Loucy (cell line): Measurements from ENCODE around the gene LY6G5B.
A peak's percentile ranks its signal among the peaks of the same experiment; 100 is the strongest.

Experiments used
- H2AFZ ChIP-seq: fragments of 200-600 bp; sonication (generic); 2 replicates; pipeline ENCODE4 v1.6.0; 2016; ENCODE audit warnings: antibody characterized with exemption, mild to moderate bottlenecking, low read length, moderate library complexity
- H3F3A ChIP-seq: fragments of 200-600 bp; 2 replicates; pipeline ENCODE4 v1.6.0; 2016; ENCODE audit warnings: antibody characterized with exemption, low read depth, mild to moderate bottlenecking
- H3K27me3 ChIP-seq: fragments of 200-600 bp; sonication (generic); 2 replicates; pipeline ENCODE4 v1.6.1; 2014; ENCODE audit warnings: low read length, mild to moderate bottlenecking; ENCODE audit not compliant: insufficient read depth, poor library complexity, severe bottlenecking
- H3K36me3 ChIP-seq: fragments of 200-600 bp; sonication (generic); 2 replicates; pipeline ENCODE4 v1.6.1; 2016; ENCODE audit warnings: low read length; ENCODE audit not compliant: insufficient read depth
- H3K4me1 ChIP-seq: fragments of 200-600 bp; sonication (generic); 2 replicates; pipeline ENCODE4 v1.5.1; 2014; ENCODE audit warnings: low read length, mild to moderate bottlenecking; ENCODE audit not compliant: insufficient read depth, poor library complexity, severe bottlenecking
- H3K4me2 ChIP-seq: fragments of 200-600 bp; sonication (generic); 2 replicates; pipeline ENCODE4 v1.6.0; 2014; ENCODE audit warnings: antibody characterized with exemption, low read length, low read depth, mild to moderate bottlenecking; ENCODE audit not compliant: poor library complexity, severe bottlenecking
- H3K4me3 ChIP-seq: fragments of 200-600 bp; sonication (generic); 2 replicates; pipeline ENCODE4 v1.5.1; 2014; ENCODE audit warnings: low read length, mild to moderate bottlenecking, mixed read lengths; ENCODE audit not compliant: poor library complexity, severe bottlenecking
- H3K79me2 ChIP-seq: fragments of 200-600 bp; sonication (generic); 2 replicates; pipeline ENCODE4 v1.6.1; 2014; ENCODE audit warnings: low read length; ENCODE audit not compliant: insufficient read depth
- H3K9ac ChIP-seq: fragments of 200-600 bp; sonication (generic); 2 replicates; pipeline ENCODE4 v1.6.0; 2014; ENCODE audit warnings: mild to moderate bottlenecking, low read depth, low read length, moderate library complexity; ENCODE audit not compliant: poor library complexity, severe bottlenecking
- H3K9me2 ChIP-seq: fragments of 200-600 bp; sonication (generic); replicated peaks from 2 replicates; pipeline ENCODE4 v1.6.1; 2016; ENCODE audit warnings: low read depth, low read length, mixed read lengths
- H3K9me3 ChIP-seq: fragments of 200-600 bp; sonication (generic); 2 replicates; pipeline ENCODE4 v1.6.1; 2014; ENCODE audit warnings: mild to moderate bottlenecking, antibody characterized with exemption, low read length, low read depth; ENCODE audit not compliant: insufficient read depth
- H4K20me1 ChIP-seq: fragments of 200-600 bp; sonication (generic); 2 replicates; pipeline ENCODE4 v1.6.0; 2014; ENCODE audit warnings: antibody characterized with exemption, low read length, mild to moderate bottlenecking; ENCODE audit not compliant: insufficient read depth, poor library complexity, severe bottlenecking
- CTCF ChIP-seq: fragments of 200-600 bp; sonication (generic); conservative IDR thresholded peaks from 2 replicates; pipeline ENCODE4 v1.5.1; 2014; ENCODE audit warnings: mild to moderate bottlenecking, antibody characterized with exemption, low read length
- EZH2phosphoT487 ChIP-seq: fragments of 200-600 bp; IDR thresholded peaks from 2 replicates; pipeline ENCODE4 v1.6.1; 2018; ENCODE audit warnings: antibody characterized with exemption, mild to moderate bottlenecking, moderate library complexity, borderline replicate concordance

LY6G5B gene

DNA sequence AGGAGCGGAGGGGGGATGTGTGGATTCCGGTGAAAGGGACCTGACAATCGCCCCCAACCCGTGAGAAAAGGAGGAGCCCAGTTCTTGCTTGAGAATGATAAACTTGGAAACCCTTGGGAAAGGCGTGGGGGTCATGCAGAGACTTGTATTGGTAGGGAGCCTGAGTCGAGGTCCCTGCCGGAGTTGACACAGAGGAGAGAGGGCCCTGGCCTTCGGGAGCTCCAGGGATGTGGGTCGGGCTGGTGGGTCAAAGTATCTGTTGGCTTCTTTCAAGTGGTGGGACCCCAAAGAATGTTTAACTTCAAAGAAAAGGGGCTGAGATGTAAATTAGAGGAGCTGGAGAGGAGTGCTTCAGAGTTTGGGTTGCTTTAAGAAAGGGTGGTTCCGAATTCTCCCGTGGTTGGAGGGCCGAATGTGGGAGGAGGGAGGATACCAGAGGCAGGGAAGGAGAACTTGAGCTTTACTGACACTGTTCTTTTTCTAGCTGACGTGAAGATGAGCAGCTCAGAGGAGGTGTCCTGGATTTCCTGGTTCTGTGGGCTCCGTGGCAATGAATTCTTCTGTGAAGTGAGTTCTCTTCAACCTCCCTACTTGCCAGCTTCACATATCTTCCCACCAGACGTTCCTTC lies 3.3 kb upstream of the LY6G5B start:
- peaks cover 77% of the 10 kb centered on the region for H3K79me2 ChIP-seq
- H3F3A ChIP-seq = no peaks in the 10 kb centered on the region
- no peaks in the 10 kb centered on the region for H3K27me3 ChIP-seq
- peaks cover 38% of the 10 kb centered on the region for H3K4me1 ChIP-seq
- H3K4me3 ChIP-seq = peak overlapping the region; percentile 88
- peak overlapping the region; percentile 65 for H2AFZ ChIP-seq
- H3K9me3 ChIP-seq = no peaks in the 10 kb centered on the region
- no peaks in the 10 kb centered on the region for H3K9me2 ChIP-seq
- peaks cover 22% of the 10 kb centered on the region for H4K20me1 ChIP-seq
- peak overlapping the region; percentile 98 for H3K9ac ChIP-seq
- TF ChIP-seq EZH2phosphoT487 (no peak), CTCF (no peak)
- H3K36me3 ChIP-seq = peaks cover 43% of the 10 kb centered on the region; the same call in 1 of the 2 replicates
- peak overlapping the region; percentile 99 for H3K4me2 ChIP-seq

DNA sequence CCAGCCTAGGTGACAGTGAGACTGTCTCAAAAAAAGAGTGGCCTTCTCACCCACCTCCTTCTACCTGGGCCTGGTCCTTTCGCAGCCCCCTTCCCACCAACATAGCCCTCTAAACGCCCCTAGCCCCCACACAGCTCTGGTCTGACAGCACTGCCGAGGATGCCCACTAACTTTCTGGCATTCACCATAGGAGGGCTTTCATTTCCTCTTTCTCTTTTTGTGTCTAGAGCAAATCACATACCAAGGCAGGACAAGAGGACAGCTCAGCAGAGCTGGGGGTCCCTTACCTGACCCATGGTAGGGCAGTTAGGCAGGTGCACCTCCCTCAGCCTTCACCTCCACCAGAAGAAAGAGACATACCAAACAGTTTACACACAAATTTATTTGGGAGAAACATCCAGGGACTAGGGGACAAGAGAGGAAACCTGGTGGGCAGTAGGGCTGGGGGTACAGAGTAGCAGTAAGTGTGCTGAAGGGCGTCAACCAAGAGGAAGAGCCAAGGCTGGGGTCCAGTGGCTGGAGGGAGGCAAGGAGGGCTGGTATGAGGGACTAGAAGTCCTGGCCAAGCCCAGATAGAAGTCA lies 6.6 kb downstream of the LY6G5B start:
- Histone ChIP-seq H3K36me3 (peaks cover 11% of the 10 kb centered on the region; the same call in 1 of the 2 replicates), H2AFZ (no peak overlapping the region), H3K27me3 (no peaks in the 10 kb centered on the region), H4K20me1 (no peaks in the 10 kb centered on the region), H3K9me3 (no peaks in the 10 kb centered on the region), H3K4me1 (peaks cover 8% of the 10 kb centered on the region), H3F3A (no peaks in the 10 kb centered on the region), H3K9ac (no peak overlapping the region), H3K9me2 (no peaks in the 10 kb centered on the region), H3K4me2 (no peak overlapping the region), H3K79me2 (no peaks in the 10 kb centered on the region), H3K4me3 (no peak overlapping the region)
- no peak for TF ChIP-seq CTCF
- no peak for TF ChIP-seq EZH2phosphoT487

DNA sequence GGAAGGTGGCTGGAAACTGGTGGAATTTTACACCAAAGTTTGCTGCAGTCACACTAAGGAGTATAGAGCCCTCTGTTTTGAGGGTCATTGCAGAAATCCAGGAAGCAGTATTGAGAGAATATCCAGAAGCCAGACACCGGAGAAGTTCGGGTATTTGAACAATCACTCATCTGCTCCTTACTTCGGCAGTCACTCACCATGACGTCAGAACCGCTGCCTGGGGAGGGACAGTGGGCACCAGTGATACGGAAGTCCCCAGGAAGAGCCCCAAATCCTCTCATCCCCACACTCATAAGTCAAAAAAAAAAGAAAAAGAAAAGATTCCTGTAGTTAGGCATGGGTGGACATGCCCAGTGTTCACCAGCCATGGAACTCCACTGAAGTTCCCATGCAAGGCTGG lies 7.1 kb downstream of the LY6G5B start:
- H3K36me3 ChIP-seq = peaks cover 6% of the 10 kb centered on the region; the same call in 1 of the 2 replicates
- H3K4me1 ChIP-seq = peaks cover 8% of the 10 kb centered on the region
- TF ChIP-seq CTCF = no peak
- TF ChIP-seq EZH2phosphoT487 = no peak
- H3K79me2 ChIP-seq = no peaks in the 10 kb centered on the region
- H3K4me3 ChIP-seq = no peak overlapping the region
- H3K9me3 ChIP-seq = no peaks in the 10 kb centered on the region
- no peaks in the 10 kb centered on the region for H3K9me2 ChIP-seq
- H3K4me2 ChIP-seq = no peak overlapping the region
- H3F3A ChIP-seq = no peaks in the 10 kb centered on the region
- no peak overlapping the region for H3K9ac ChIP-seq
- H3K27me3 ChIP-seq = no peaks in the 10 kb centered on the region
- H2AFZ ChIP-seq = no peak overlapping the region
- H4K20me1 ChIP-seq = no peaks in the 10 kb centered on the region
